Fibroblast of skin of left biceps (primary cell): ENCODE measurements around the gene MCM9.

Experiments used
- DNase-seq, 2 experiments: peaks; one replicate each; pipeline ENCODE4 v3.0.0-alpha.2; 2013; ENCODE audit warnings: low read depth in 2 of 2

The MCM9 gene

GRCh38 chr6:118865100-118865391, 69.9 kb downstream of the MCM9 start:
- DNase-seq: no peak

GRCh38 chr6:118864341-118865099, 70.4 kb downstream of the MCM9 start:
- DNase-seq: no peak

GRCh38 chr6:118862443-118862842, 72.5 kb downstream of the MCM9 start:
- no peak for DNase-seq

GRCh38 chr6:118860880-118861279, 74.1 kb downstream of the MCM9 start:
- no peak for DNase-seq

GRCh38 chr6:118860363-118860762, 74.6 kb downstream of the MCM9 start:
- no peak for DNase-seq

GRCh38 chr6:118859517-118860064, 75.4 kb downstream of the MCM9 start:
- no peak for DNase-seq

GRCh38 chr6:118856301-118856700, 78.7 kb downstream of the MCM9 start:
- no peak for DNase-seq

GRCh38 chr6:118853408-118853807, 81.6 kb downstream of the MCM9 start:
- DNase-seq: no peak

GRCh38 chr6:118844915-118845314, 90.0 kb downstream of the MCM9 start:
- no peak for DNase-seq

GRCh38 chr6:118843685-118844390, 91.1 kb downstream of the MCM9 start:
- DNase-seq: peak in 1 of 2 experiments; percentile 1

- DNase-seq: no peak
Measured at GRCh38 chr6:118830691-118831090, 104.3 kb downstream of the MCM9 start.

- no peak for DNase-seq
Measured at GRCh38 chr6:118829817-118830478, 105.0 kb downstream of the MCM9 start.

- DNase-seq: no peak
Measured at GRCh38 chr6:118826096-118826495, 108.9 kb downstream of the MCM9 start.

- no peak for DNase-seq
Measured at GRCh38 chr6:118825661-118826060, 109.3 kb downstream of the MCM9 start.

GRCh38 chr6:118815495-118815894, 119.5 kb downstream of the MCM9 start:
- no peak for DNase-seq

GRCh38 chr6:118813775-118814174, 121.2 kb downstream of the MCM9 start:
- no peak for DNase-seq

GRCh38 chr6:118812970-118813369, 122.0 kb downstream of the MCM9 start:
- no peak for DNase-seq

GRCh38 chr6:118810420-118811027, 124.4 kb downstream of the MCM9 start:
- DNase-seq: no peak

- no peak for DNase-seq
Measured at GRCh38 chr6:118808793-118809638, 125.9 kb downstream of the MCM9 start.

GRCh38 chr6:118804091-118804490, 130.9 kb downstream of the MCM9 start:
- DNase-seq: no peak

- DNase-seq: no peak
Measured at GRCh38 chr6:118801257-118801656, 133.7 kb downstream of the MCM9 start.
